ENCODE data around the gene HES3. TPM values are rescaled to one million over a fixed set of nuclear protein-coding genes. Genes with fewer than 3 reads are reported as not detected.

HES3 gene
- polyA plus RNA-seq (2013): not detected

- ChIA-PET CTCF (interaction anchor here (1.0 to 4.3 kb wide), 3 partner anchors 14 to 135 kb away, joined by 6 to 34 read pairs (median 10); no protein-coding TSS in a partner anchor), POLR2A (no interaction called here)
- Histone ChIP-seq H3K27ac (ENCODE audit: insufficient read depth in 1 of 2, low read depth in 1 of 2, low read length in 2 of 2, poor library complexity in 1 of 2, severe bottlenecking in 2 of 2) (no peak within 1 kb of the TSS), H3K9me3 (ENCODE audit: control extremely low read depth in 1 of 5, control insufficient read depth in 4 of 5, insufficient read depth in 2 of 5, low read depth in 1 of 5, low read length in 4 of 5) (no peaks in the 10 kb centered on the region), H3K4me1 (ENCODE audit: control extremely low read depth in 1 of 4, control insufficient read depth in 4 of 4, insufficient read depth in 4 of 4, low read length in 3 of 4) (peaks cover 0 to 34% (median 22%) of the 10 kb centered on the region in 4 experiments), H3K36me3 (ENCODE audit: control insufficient read depth in 4 of 4, insufficient read depth in 4 of 4, low read length in 3 of 4) (no peaks in the 10 kb centered on the region), H3K27me3 (replicated peaks in 2 of 5; ENCODE audit: control insufficient read depth in 4 of 5, insufficient read depth in 5 of 5, low read length in 4 of 5) (peaks cover 0 to 97% (median 49%) of the 10 kb centered on the region in 5 experiments), H3K4me3 (ENCODE audit: control insufficient read depth in 1 of 7, extremely low read depth in 1 of 7, insufficient read depth in 4 of 7, low read depth in 2 of 7, low read length in 6 of 7) (no peak within 1 kb of the TSS)
- WGBS (ENCODE audit: insufficient coverage): 15% methylated on average over 8 of the region's 16 CpGs
- no peak for DNase-seq
These were observed at the start of gene HES3 for GRCh38 chr1:6243993-6244392. Gene HES3 (plus strand): TSS chr1:6244179. CDS start chr1:6244366, 187 bp downstream.

GRCh38 chr1:6197746-6198427 lies 46.1 kb upstream of the HES3 start:
- CTCF ChIA-PET: interaction anchor here (0.7 to 1.5 kb wide), 4 partner anchors 8 to 21 kb away, joined by 3 to 4 read pairs (median 3); no protein-coding TSS in a partner anchor
- Histone ChIP-seq H3K27me3 (replicated peaks in 2 of 5; ENCODE audit: control insufficient read depth in 4 of 5, insufficient read depth in 5 of 5, low read length in 4 of 5) (no peaks in the 10 kb centered on the region), H3K9me3 (ENCODE audit: control extremely low read depth in 1 of 5, control insufficient read depth in 4 of 5, insufficient read depth in 2 of 5, low read depth in 1 of 5, low read length in 4 of 5) (no peaks in the 10 kb centered on the region), H3K27ac (ENCODE audit: insufficient read depth in 1 of 2, low read depth in 1 of 2, low read length in 2 of 2, poor library complexity in 1 of 2, severe bottlenecking in 2 of 2) (peak overlapping the region in 1 of 2 experiments; percentile 91), H3K36me3 (ENCODE audit: control insufficient read depth in 4 of 4, insufficient read depth in 4 of 4, low read length in 3 of 4) (peaks cover 6 to 35% (median 25%) of the 10 kb centered on the region in 4 experiments), H3K4me3 (ENCODE audit: control insufficient read depth in 1 of 7, extremely low read depth in 1 of 7, insufficient read depth in 4 of 7, low read depth in 2 of 7, low read length in 6 of 7) (peak overlapping the region in 6 of 7 experiments; percentile 84 to 99 (median 93)), H3K4me1 (ENCODE audit: control extremely low read depth in 1 of 4, control insufficient read depth in 4 of 4, insufficient read depth in 4 of 4, low read length in 3 of 4) (peaks cover 19 to 28% (median 21%) of the 10 kb centered on the region in 4 experiments)
- DNase-seq: no peak
- POLR2A ChIA-PET: no interaction called here
- 85% methylated on average over 4 of the region's 6 CpGs for WGBS (ENCODE audit: insufficient coverage)

GRCh38 chr1:6198646-6199297 lies 45.2 kb upstream of the HES3 start:
- H3K4me3 ChIP-seq (ENCODE audit: control insufficient read depth in 1 of 7, extremely low read depth in 1 of 7, insufficient read depth in 4 of 7, low read depth in 2 of 7, low read length in 6 of 7): peak overlapping the region; percentile 83 to 99 (median 93)
- DNase-seq: peak in 2 of 3 donors; percentile 35 to 48
- POLR2A ChIA-PET: no interaction called here
- H3K27ac ChIP-seq (ENCODE audit: insufficient read depth in 1 of 2, low read depth in 1 of 2, low read length in 2 of 2, poor library complexity in 1 of 2, severe bottlenecking in 2 of 2): peak overlapping the region; percentile 74 to 91
- peaks cover 19 to 28% (median 21%) of the 10 kb centered on the region in 4 experiments for H3K4me1 ChIP-seq (ENCODE audit: control extremely low read depth in 1 of 4, control insufficient read depth in 4 of 4, insufficient read depth in 4 of 4, low read length in 3 of 4)
- H3K9me3 ChIP-seq (ENCODE audit: control extremely low read depth in 1 of 5, control insufficient read depth in 4 of 5, insufficient read depth in 2 of 5, low read depth in 1 of 5, low read length in 4 of 5): no peaks in the 10 kb centered on the region
- H3K27me3 ChIP-seq (replicated peaks in 2 of 5; ENCODE audit: control insufficient read depth in 4 of 5, insufficient read depth in 5 of 5, low read length in 4 of 5): no peaks in the 10 kb centered on the region
- CTCF ChIA-PET: interaction anchor here (0.7 to 1.5 kb wide), 5 partner anchors 9 to 90 kb away, joined by 3 to 4 read pairs (median 3); no protein-coding TSS in a partner anchor
- WGBS (ENCODE audit: insufficient coverage): 1% methylated on average over 29 of the region's 31 CpGs
- H3K36me3 ChIP-seq (ENCODE audit: control insufficient read depth in 4 of 4, insufficient read depth in 4 of 4, low read length in 3 of 4): peaks cover 3 to 27% (median 19%) of the 10 kb centered on the region in 4 experiments

- Histone ChIP-seq H3K4me3 (ENCODE audit: control insufficient read depth in 1 of 7, extremely low read depth in 1 of 7, insufficient read depth in 4 of 7, low read depth in 2 of 7, low read length in 6 of 7) (peak within 1 kb of the TSS; percentile 83 to 99 (median 93)), H3K36me3 (ENCODE audit: control insufficient read depth in 4 of 4, insufficient read depth in 4 of 4, low read length in 3 of 4) (peaks cover 0 to 19% (median 15%) of the 10 kb centered on the region in 4 experiments), H3K27me3 (replicated peaks in 2 of 5; ENCODE audit: control insufficient read depth in 4 of 5, insufficient read depth in 5 of 5, low read length in 4 of 5) (peaks cover 0 to 4% (median 0%) of the 10 kb centered on the region in 5 experiments), H3K9me3 (ENCODE audit: control extremely low read depth in 1 of 5, control insufficient read depth in 4 of 5, insufficient read depth in 2 of 5, low read depth in 1 of 5, low read length in 4 of 5) (no peaks in the 10 kb centered on the region), H3K4me1 (ENCODE audit: control extremely low read depth in 1 of 4, control insufficient read depth in 4 of 4, insufficient read depth in 4 of 4, low read length in 3 of 4) (peaks cover 19 to 28% (median 21%) of the 10 kb centered on the region in 4 experiments), H3K27ac (ENCODE audit: insufficient read depth in 1 of 2, low read depth in 1 of 2, low read length in 2 of 2, poor library complexity in 1 of 2, severe bottlenecking in 2 of 2) (peak within 1 kb of the TSS; percentile 74 to 91)
- POLR2A ChIA-PET: no interaction called here
- DNase-seq: peak; percentile 99 to 100 (median 100)
- CTCF ChIA-PET: interaction anchor here (1.0 to 1.2 kb wide), 5 partner anchors 13 to 91 kb away, joined by 3 to 5 read pairs (median 3); no protein-coding TSS in a partner anchor
- WGBS (ENCODE audit: insufficient coverage): 2% methylated on average over 45 of the region's 53 CpGs
These were observed 44.4 kb upstream of the HES3 start, which contains the start of gene RPL22 for GRCh38 chr1:6199298-6200187. Gene RPL22 (minus strand): TSS chr1:6199595. CDS start chr1:6199573, 22 bp downstream.

GRCh38 chr1:6200188-6200809 lies 43.7 kb upstream of the HES3 start:
- ChIA-PET POLR2A (no interaction called here), CTCF (interaction anchor here (1.0 to 1.2 kb wide), 4 partner anchors 12 to 35 kb away, joined by 3 to 5 read pairs (median 4); partner anchors contain the start of gene ICMT)
- DNase-seq: no peak
- peak overlapping the region in 6 of 7 experiments; percentile 84 to 99 (median 93) for H3K4me3 ChIP-seq (ENCODE audit: control insufficient read depth in 1 of 7, extremely low read depth in 1 of 7, insufficient read depth in 4 of 7, low read depth in 2 of 7, low read length in 6 of 7)
- H3K36me3 ChIP-seq (ENCODE audit: control insufficient read depth in 4 of 4, insufficient read depth in 4 of 4, low read length in 3 of 4): peaks cover 0 to 17% (median 12%) of the 10 kb centered on the region in 4 experiments
- peaks cover 19 to 33% (median 29%) of the 10 kb centered on the region in 4 experiments for H3K4me1 ChIP-seq (ENCODE audit: control extremely low read depth in 1 of 4, control insufficient read depth in 4 of 4, insufficient read depth in 4 of 4, low read length in 3 of 4)
- H3K27me3 ChIP-seq (replicated peaks in 2 of 5; ENCODE audit: control insufficient read depth in 4 of 5, insufficient read depth in 5 of 5, low read length in 4 of 5): peaks cover 0 to 10% (median 3%) of the 10 kb centered on the region in 5 experiments
- peak overlapping the region; percentile 72 to 91 for H3K27ac ChIP-seq (ENCODE audit: insufficient read depth in 1 of 2, low read depth in 1 of 2, low read length in 2 of 2, poor library complexity in 1 of 2, severe bottlenecking in 2 of 2)
- H3K9me3 ChIP-seq (ENCODE audit: control extremely low read depth in 1 of 5, control insufficient read depth in 4 of 5, insufficient read depth in 2 of 5, low read depth in 1 of 5, low read length in 4 of 5): no peaks in the 10 kb centered on the region
- 87% methylated on average over 10 of the region's 10 CpGs for WGBS (ENCODE audit: insufficient coverage)

- Histone ChIP-seq H3K4me3 (ENCODE audit: control insufficient read depth in 1 of 7, extremely low read depth in 1 of 7, insufficient read depth in 4 of 7, low read depth in 2 of 7, low read length in 6 of 7) (no peak overlapping the region), H3K27me3 (replicated peaks in 2 of 5; ENCODE audit: control insufficient read depth in 4 of 5, insufficient read depth in 5 of 5, low read length in 4 of 5) (peaks cover 4 to 29% (median 7%) of the 10 kb centered on the region in 5 experiments), H3K27ac (ENCODE audit: insufficient read depth in 1 of 2, low read depth in 1 of 2, low read length in 2 of 2, poor library complexity in 1 of 2, severe bottlenecking in 2 of 2) (no peak overlapping the region), H3K9me3 (ENCODE audit: control extremely low read depth in 1 of 5, control insufficient read depth in 4 of 5, insufficient read depth in 2 of 5, low read depth in 1 of 5, low read length in 4 of 5) (no peaks in the 10 kb centered on the region), H3K36me3 (ENCODE audit: control insufficient read depth in 4 of 4, insufficient read depth in 4 of 4, low read length in 3 of 4) (peaks cover 0 to 2% (median under 1%) of the 10 kb centered on the region in 4 experiments), H3K4me1 (ENCODE audit: control extremely low read depth in 1 of 4, control insufficient read depth in 4 of 4, insufficient read depth in 4 of 4, low read length in 3 of 4) (peaks cover 19 to 42% (median 39%) of the 10 kb centered on the region in 4 experiments)
- WGBS (ENCODE audit: insufficient coverage): 100% methylated on average over 4 of the region's 7 CpGs
- CTCF ChIA-PET: interaction anchor here (0.6 kb wide), 1 partner anchor 61 kb away, joined by 3 read pairs; no protein-coding TSS in a partner anchor
- DNase-seq: no peak
- POLR2A ChIA-PET: interaction anchor here (0.5 kb wide), 1 partner anchor 192 kb away, joined by 3 read pairs; no protein-coding TSS in a partner anchor
These were observed 41.7 kb upstream of the HES3 start for GRCh38 chr1:6202256-6202655.

Measured in common myeloid progenitor, CD34-positive (primary cell).